Heart left ventricle (tissue), 13 donors: Measurements from ENCODE around the gene TMED8.

ENCODE experiments used
- CTCF ChIP-seq, 12 donors: fragments of 200-600 bp; sonication (generic) in 4 of 12; IDR thresholded peaks; one replicate each; pipeline versions ENCODE4 v1.5.0 to v1.8.0; 2018 to 2022; ENCODE audit warnings: antibody characterized with exemption in 12 of 12, mild to moderate bottlenecking in 5 of 12
- POLR2A ChIP-seq, 2 donors: fragments of 450-650 bp; IDR thresholded peaks; one replicate each; pipeline ENCODE4 v1.6.1; 2017; ENCODE audit warnings: antibody characterized with exemption in 2 of 2, mild to moderate bottlenecking in 2 of 2, moderate library complexity in 2 of 2
- donor health status: ischemic (EF 13 %, LVEDD 7.1; RV severe dilation, severe dysfunction).
- donor health status: DM: no; HTN: yes; CAD: no.
- donor health status: DM: no; HTN: no; CAD: no.
- donor health status: ischemic (EF 25% LVEDD 6.9; RV normal size, moderate dysfunction).
- donor health status: ischemic (EF 25% LVEDD 5.7; RV mildly dilated, moderate dysfunction).
- donor health status: ischemic (EF 35%, LVEDD 5.7; RV mildly dilated, moderate dysfunction).
- donor health status: nonischemic (EF 11% LVEDD 7.7; RV severe dilation, severe dysfunction).
- donor health status: DM: yes; HTN: yes; CAD: no.
- donor health status: PGD.
- donor health status: ischemic (EF 29% LVEDD 5.4; RV normal size, mild dysfunction).
- donor health status: nonischemic (EF 23%, LVEDD 6.1; RV moderate dilation, normal function).

- TF ChIP-seq POLR2A (IDR thresholded peaks at IDR 0.05) (no peak), CTCF (IDR thresholded peaks at IDR 0.05) (no peak)
These were observed 12.7 kb downstream of the TMED8 start for GRCh38 chr14:77364146-77364545.
